GM20000 (cell line): ENCODE measurements around the gene STKLD1.
"Not testable (repeated sequence)": the region's sequence is repeated elsewhere in the genome, so short reads cannot be mapped to it uniquely, and the experiment has no call there.

ENCODE experiments used
- DNase-seq: peaks from one replicate; pipeline ENCODE4 v3.0.0; 2012; ENCODE audit warnings: low spot score
- TF ChIP-seq, protein P1 (sequence below): IDR thresholded peaks from 2 replicates; pipeline ENCODE4 v1.5.1; 2012; ENCODE audit warnings: mild to moderate bottlenecking, control low read depth; ENCODE audit errors: extremely low read depth, missing control alignments

STKLD1 gene

DNA sequence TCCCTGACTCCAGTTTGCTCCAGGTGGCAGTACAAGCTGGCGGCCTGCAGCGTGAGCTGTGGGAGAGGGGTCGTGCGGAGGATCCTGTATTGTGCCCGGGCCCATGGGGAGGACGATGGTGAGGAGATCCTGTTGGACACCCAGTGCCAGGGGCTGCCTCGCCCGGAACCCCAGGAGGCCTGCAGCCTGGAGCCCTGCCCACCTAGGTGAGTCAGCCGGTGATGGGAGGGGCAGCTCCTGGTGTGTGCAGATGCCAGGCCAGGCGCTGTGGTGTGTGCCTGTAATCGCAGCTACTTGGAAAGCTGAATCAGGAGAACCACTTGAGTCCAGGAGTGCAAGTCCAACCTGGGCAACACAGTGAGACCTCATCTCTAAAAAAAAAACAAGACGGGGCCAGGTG lies 73.6 kb downstream of the STKLD1 start:
- no peak for DNase-seq
- TF ChIP-seq, protein P1, sequence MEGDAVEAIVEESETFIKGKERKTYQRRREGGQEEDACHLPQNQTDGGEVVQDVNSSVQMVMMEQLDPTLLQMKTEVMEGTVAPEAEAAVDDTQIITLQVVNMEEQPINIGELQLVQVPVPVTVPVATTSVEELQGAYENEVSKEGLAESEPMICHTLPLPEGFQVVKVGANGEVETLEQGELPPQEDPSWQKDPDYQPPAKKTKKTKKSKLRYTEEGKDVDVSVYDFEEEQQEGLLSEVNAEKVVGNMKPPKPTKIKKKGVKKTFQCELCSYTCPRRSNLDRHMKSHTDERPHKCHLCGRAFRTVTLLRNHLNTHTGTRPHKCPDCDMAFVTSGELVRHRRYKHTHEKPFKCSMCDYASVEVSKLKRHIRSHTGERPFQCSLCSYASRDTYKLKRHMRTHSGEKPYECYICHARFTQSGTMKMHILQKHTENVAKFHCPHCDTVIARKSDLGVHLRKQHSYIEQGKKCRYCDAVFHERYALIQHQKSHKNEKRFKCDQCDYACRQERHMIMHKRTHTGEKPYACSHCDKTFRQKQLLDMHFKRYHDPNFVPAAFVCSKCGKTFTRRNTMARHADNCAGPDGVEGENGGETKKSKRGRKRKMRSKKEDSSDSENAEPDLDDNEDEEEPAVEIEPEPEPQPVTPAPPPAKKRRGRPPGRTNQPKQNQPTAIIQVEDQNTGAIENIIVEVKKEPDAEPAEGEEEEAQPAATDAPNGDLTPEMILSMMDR: no peak

DNA sequence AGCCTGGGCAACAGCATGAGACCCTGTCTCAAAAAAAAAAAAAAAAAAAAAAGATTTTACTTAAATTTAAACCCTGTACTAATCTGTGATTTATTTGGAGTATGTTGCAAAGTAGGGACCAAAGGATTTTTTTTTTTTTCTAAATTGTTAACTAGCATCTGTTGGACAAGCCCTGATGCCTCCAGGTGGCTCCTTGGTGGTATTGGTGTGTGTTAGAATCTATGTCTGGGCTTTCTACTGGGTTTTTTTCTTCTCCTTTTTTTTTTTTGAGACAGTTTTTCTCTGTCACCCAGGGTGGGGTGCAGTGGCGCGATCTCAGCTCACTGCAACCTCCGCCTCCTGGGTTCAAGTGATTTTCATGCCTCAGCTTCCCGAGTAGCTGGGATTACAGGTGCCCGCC lies 75.7 kb downstream of the STKLD1 start:
- DNase-seq: not testable (repeated sequence)

DNA sequence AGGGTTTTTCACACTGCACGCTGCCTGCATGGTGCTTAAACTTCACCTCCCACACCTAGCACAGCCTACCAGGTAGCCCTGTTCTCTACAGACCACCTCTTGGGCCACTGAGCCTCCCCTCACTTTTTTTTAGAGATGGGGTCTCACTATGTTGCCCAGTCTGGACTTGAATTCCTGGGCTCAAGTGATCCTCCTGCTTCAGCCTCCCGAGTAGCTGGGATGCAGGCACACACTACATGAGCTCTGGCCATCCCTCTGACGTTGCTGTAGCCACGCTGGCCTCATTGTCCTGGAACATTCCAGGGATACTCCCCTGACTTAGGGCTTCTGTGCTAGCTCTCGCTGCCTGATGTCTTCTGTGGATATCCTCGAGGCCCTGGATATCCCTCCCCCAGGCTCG lies 76.4 kb downstream of the STKLD1 start:
- TF ChIP-seq, protein P1: no peak
- no peak for DNase-seq

DNA sequence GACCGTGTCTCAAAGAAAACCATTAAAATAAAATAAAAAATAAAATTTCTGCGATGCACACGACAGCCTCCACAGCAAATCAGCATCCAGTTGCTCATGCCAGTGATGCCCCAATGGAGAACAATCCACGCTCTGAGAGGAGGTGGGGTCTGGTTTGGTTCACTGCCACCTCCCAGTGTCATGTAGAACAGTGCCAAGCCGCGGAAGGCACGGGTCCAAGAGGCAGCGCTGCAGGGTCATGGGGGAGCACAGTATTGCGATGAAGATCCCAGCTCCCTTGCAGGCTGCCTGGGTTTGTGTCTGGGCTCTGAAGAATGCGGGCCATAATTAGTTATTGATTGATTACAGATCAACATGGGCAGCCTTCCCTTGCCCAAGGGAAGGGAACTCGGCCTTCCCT lies 77.5 kb downstream of the STKLD1 start:
- TF ChIP-seq, protein P1: no peak

DNA sequence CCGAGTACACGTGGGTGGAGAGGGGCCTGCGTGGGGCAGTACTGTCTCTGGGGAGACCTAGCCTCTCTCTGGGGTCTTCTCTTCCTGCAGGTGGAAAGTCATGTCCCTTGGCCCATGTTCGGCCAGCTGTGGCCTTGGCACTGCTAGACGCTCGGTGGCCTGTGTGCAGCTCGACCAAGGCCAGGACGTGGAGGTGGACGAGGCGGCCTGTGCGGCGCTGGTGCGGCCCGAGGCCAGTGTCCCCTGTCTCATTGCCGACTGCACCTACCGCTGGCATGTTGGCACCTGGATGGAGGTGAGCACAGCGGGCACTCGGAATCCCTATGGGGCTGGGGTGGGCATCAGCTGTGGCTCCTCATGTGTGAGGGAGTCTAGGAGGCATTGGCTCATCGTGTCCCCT lies 78.2 kb downstream of the STKLD1 start:
- DNase-seq: no peak
- TF ChIP-seq, protein P1: no peak

More for the DNA sequence above, 77.5 kb downstream of the STKLD1 start:
- DNase-seq: no peak

DNA sequence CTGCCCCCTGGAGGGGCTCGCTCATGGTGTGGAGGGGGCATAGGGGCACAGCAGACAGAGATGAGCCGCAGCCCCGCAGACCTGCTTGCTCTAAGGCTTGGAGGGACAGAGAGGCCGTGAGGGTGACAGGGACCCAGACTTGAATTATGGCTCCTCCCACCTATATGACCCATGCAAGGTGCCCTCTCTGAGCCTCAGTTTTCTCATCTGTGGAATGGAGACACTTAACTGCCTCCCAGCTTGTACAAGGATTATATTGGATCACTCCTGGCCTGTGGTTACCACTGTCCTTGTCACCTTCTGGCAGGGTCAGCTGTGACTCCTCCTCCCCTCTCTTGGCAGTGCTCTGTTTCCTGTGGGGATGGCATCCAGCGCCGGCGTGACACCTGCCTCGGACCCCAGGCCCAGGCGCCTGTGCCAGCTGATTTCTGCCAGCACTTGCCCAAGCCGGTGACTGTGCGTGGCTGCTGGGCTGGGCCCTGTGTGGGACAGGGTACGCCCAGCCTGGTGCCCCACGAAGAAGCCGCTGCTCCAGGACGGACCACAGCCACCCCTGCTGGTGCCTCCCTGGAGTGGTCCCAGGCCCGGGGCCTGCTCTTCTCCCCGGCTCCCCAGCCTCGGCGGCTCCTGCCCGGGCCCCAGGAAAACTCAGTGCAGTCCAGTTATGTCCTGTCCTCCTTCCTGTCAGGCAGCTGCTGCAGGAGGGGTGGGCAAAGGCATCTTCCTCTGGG lies 78.9 kb downstream of the STKLD1 start:
- no peak for DNase-seq
- TF ChIP-seq, protein P1: no peak
